ENCODE measurements around the gene MYO15A. TPM values are rescaled to one million over a fixed set of nuclear protein-coding genes. Genes with fewer than 3 reads are reported as not detected.

The MYO15A gene
- total RNA-seq, 1 experiment from 2014 or later, result 3.5 TPM

DNA sequence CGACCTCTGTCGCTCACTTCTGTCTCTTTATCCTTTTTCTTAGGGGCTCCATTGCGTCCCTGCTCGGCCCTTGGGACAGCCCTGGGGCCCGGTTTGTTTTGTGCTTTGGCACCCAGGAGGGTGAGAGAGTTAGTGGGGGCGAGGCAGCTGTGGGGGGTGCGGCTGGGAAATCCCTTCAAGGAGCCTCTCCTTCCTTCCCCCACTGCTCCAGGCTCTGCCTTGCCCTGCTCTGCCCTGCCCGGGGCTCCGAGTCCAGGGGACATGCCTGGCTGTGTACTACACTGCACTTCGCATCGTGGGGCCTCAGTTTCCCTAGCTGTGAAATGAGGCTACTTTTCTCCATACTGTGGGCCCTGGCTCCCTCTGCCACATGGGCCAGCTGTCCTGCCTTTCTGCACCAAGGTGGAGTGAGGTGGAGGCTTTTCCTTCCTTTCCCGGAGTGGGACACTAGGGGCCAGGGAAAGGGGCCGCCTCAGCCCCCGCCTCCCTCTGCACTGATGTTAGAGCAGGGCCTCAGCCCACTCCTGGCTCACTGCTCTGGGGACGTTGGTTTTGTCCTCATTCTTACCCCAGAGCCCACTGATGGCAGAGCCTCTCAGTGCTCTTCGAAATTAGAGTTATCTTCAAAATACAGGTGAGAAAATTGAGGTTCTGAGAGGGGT lies 117.9 kb downstream of the MYO15A start:
- no peaks in the 10 kb centered on the region for H3F3A ChIP-seq (ENCODE audit: insufficient read depth, low read depth)
- peaks cover 13% of the 10 kb centered on the region for H3K79me2 ChIP-seq (ENCODE audit: low read depth)
- intact Hi-C loops (cut with micrococcal nuclease; ENCODE audit: unreplicated experiment), result loop anchor here (10.0 kb wide), 1 partner anchor 88 kb away; the partner anchor contains the start of genes SMCR8 and TOP3A
- no peak for DNase-seq
- 0 out of 2 replicates have a peak, but pooled peaks cover 3% of the 10 kb centered on the region for H4K20me1 ChIP-seq (ENCODE audit: insufficient read depth)
- no peaks in the 10 kb centered on the region for H3K9me3 ChIP-seq (ENCODE audit: insufficient read depth, low read depth)
- no peaks in the 10 kb centered on the region for H3K36me3 ChIP-seq (ENCODE audit: low read depth)
- ChIA-PET POLR2A (ENCODE audit: unreplicated experiment) (no interaction called here), CTCF (no interaction called here)
- no peak overlapping the region for H3K27ac ChIP-seq
- H3K4me1 ChIP-seq (replicated peaks; ENCODE audit: insufficient read depth), result peaks cover 13% of the 10 kb centered on the region
- H3K4me2 ChIP-seq, result peak overlapping the region; percentile 96
- BruUV-seq (replicated peaks), result no TSS peak
- H2AFZ ChIP-seq, result peak overlapping the region; percentile 78
- H3K9me2 ChIP-seq (ENCODE audit: insufficient read depth), result no peaks in the 10 kb centered on the region
- TF ChIP-seq EZH2 (IDR thresholded peaks at IDR 0.05; ENCODE audit: low read depth), result no peak
- TF ChIP-seq, protein P1, sequence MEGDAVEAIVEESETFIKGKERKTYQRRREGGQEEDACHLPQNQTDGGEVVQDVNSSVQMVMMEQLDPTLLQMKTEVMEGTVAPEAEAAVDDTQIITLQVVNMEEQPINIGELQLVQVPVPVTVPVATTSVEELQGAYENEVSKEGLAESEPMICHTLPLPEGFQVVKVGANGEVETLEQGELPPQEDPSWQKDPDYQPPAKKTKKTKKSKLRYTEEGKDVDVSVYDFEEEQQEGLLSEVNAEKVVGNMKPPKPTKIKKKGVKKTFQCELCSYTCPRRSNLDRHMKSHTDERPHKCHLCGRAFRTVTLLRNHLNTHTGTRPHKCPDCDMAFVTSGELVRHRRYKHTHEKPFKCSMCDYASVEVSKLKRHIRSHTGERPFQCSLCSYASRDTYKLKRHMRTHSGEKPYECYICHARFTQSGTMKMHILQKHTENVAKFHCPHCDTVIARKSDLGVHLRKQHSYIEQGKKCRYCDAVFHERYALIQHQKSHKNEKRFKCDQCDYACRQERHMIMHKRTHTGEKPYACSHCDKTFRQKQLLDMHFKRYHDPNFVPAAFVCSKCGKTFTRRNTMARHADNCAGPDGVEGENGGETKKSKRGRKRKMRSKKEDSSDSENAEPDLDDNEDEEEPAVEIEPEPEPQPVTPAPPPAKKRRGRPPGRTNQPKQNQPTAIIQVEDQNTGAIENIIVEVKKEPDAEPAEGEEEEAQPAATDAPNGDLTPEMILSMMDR (conservative IDR thresholded peaks at IDR 0.05), result no peak
- peak overlapping the region; percentile 70 for H3K4me3 ChIP-seq
- no peaks in the 10 kb centered on the region for H3K27me3 ChIP-seq (ENCODE audit: insufficient read depth, low read depth)

DNA sequence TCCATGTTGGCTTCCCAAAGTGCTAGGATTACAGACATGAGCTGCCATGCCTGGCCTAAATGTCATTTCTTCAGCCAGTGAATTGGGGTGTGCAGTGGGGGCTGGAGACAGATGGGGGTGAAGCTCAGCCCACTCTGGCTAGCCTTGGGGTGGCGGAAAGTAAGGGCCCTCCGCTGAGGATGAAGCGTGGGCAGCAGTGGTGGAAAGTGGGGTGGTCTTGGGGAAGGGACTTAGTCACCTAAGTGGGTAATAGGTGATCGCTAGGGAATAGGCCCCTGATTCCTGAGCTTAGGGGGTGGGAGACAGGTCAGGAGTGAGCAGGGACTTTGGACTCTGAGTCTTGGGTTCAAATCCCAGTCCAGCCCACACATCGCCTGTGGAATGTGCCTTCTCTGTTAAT lies 119.1 kb downstream of the MYO15A start:
- no TSS peak for BruUV-seq (replicated peaks)
- intact Hi-C loops (cut with micrococcal nuclease; ENCODE audit: unreplicated experiment), result loop anchor here (10.0 kb wide), 1 partner anchor 87 kb away; the partner anchor contains the start of genes SMCR8 and TOP3A
- H3K36me3 ChIP-seq (ENCODE audit: low read depth), result no peaks in the 10 kb centered on the region
- H3K9me2 ChIP-seq (ENCODE audit: insufficient read depth), result no peaks in the 10 kb centered on the region
- H3K9me3 ChIP-seq (ENCODE audit: insufficient read depth, low read depth), result no peaks in the 10 kb centered on the region
- POLR2A ChIA-PET (ENCODE audit: unreplicated experiment), result interaction anchor here (0.6 kb wide), 1 partner anchor 39 kb away, joined by 5 read pairs; no protein-coding TSS in a partner anchor
- peaks cover 11% of the 10 kb centered on the region for H3K4me1 ChIP-seq (replicated peaks; ENCODE audit: insufficient read depth)
- peaks cover 13% of the 10 kb centered on the region for H3K79me2 ChIP-seq (ENCODE audit: low read depth)
- H3F3A ChIP-seq (ENCODE audit: insufficient read depth, low read depth), result no peaks in the 10 kb centered on the region
- no peak for TF ChIP-seq EZH2 (IDR thresholded peaks at IDR 0.05; ENCODE audit: low read depth)
- TF ChIP-seq, protein P1 (conservative IDR thresholded peaks at IDR 0.05), result no peak
- no peak overlapping the region for H2AFZ ChIP-seq
- H4K20me1 ChIP-seq (ENCODE audit: insufficient read depth), result 0 out of 2 replicates have a peak, but pooled peaks cover 3% of the 10 kb centered on the region
- DNase-seq, result no peak
- H3K27me3 ChIP-seq (ENCODE audit: insufficient read depth, low read depth), result no peaks in the 10 kb centered on the region
- no peak overlapping the region for H3K4me3 ChIP-seq
- CTCF ChIA-PET, result no interaction called here
- H3K27ac ChIP-seq, result no peak overlapping the region
- H3K4me2 ChIP-seq, result no peak overlapping the region

DNA sequence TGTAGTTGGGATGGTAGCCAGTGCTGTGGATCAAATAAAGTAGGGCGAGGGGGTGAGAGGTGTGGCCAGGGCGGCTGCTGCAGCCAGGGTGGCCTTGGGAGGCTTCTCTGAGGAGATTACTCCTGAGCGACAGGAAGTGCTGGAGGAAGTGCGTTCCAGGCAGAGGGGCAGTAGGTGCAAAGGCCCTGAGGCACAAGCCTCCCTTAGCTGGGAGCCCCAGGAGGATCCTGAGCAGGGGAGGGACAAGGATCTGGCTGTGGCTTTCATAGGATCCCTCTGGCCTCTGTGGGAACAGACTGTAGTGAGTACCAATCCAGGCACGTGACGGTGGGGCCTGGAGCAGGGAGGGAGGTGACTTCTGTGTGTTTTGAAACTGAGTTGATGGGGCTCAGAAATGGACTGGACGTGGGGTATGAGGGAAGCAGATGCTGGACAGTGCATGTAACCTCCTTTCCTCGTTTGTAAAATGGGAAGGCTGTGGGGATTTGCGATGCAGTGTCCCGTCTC lies 119.7 kb downstream of the MYO15A start:
- Histone ChIP-seq H3K9me3 (ENCODE audit: insufficient read depth, low read depth) (no peaks in the 10 kb centered on the region), H3K27ac (no peak overlapping the region), H2AFZ (no peak overlapping the region), H3K4me1 (replicated peaks; ENCODE audit: insufficient read depth) (peaks cover 11% of the 10 kb centered on the region), H3F3A (ENCODE audit: insufficient read depth, low read depth) (no peaks in the 10 kb centered on the region), H3K79me2 (ENCODE audit: low read depth) (peaks cover 13% of the 10 kb centered on the region), H3K27me3 (ENCODE audit: insufficient read depth, low read depth) (no peaks in the 10 kb centered on the region), H3K36me3 (ENCODE audit: low read depth) (no peaks in the 10 kb centered on the region), H3K4me3 (no peak overlapping the region), H3K4me2 (no peak overlapping the region), H4K20me1 (ENCODE audit: insufficient read depth) (0 out of 2 replicates have a peak, but pooled peaks cover 3% of the 10 kb centered on the region), H3K9me2 (ENCODE audit: insufficient read depth) (no peaks in the 10 kb centered on the region)
- no TSS peak for BruUV-seq (replicated peaks)
- DNase-seq, result no peak
- no peak for TF ChIP-seq EZH2 (IDR thresholded peaks at IDR 0.05; ENCODE audit: low read depth)
- TF ChIP-seq, protein P1 (conservative IDR thresholded peaks at IDR 0.05), result no peak
- intact Hi-C loops (cut with micrococcal nuclease; ENCODE audit: unreplicated experiment), result loop anchor here (10.0 kb wide), 1 partner anchor 87 kb away; the partner anchor contains the start of genes SMCR8 and TOP3A
- POLR2A ChIA-PET (ENCODE audit: unreplicated experiment), result interaction anchor here (0.6 kb wide), 2 partner anchors 13 to 40 kb away, joined by 3 to 5 read pairs; no protein-coding TSS in a partner anchor
- CTCF ChIA-PET, result no interaction called here

Data from PC-9 (cell line).